KMS-11 (cell line): ENCODE results near the gene GCDH.

Source experiments
- H2AFZ ChIP-seq: fragments of 200-600 bp; sonication (generic); 2 replicates; pipeline ENCODE4 v1.6.1; 2016; ENCODE audit warnings: antibody characterized with exemption, mixed run types, low read depth
- H3K27ac ChIP-seq: fragments of 200-600 bp; sonication (generic); 2 replicates; pipeline ENCODE4 v1.6.1; 2016; ENCODE audit warnings: mild to moderate bottlenecking, mixed run types
- H3K27me3 ChIP-seq: fragments of 200-600 bp; sonication (generic); 2 replicates; pipeline ENCODE4 v1.6.1; 2017; ENCODE audit warnings: mild to moderate bottlenecking, low read depth, mixed run types, moderate library complexity; ENCODE audit not compliant: insufficient read depth
- H3K36me3 ChIP-seq: fragments of 200-600 bp; sonication (generic); 2 replicates; pipeline ENCODE4 v1.6.1; 2017; ENCODE audit warnings: mild to moderate bottlenecking, mixed run types; ENCODE audit not compliant: insufficient read depth
- H3K4me1 ChIP-seq: fragments of 200-600 bp; sonication (generic); 2 replicates; pipeline ENCODE4 v1.6.1; 2016; ENCODE audit warnings: mild to moderate bottlenecking, low read depth, mixed run types; ENCODE audit not compliant: poor library complexity, severe bottlenecking
- H3K4me2 ChIP-seq: fragments of 200-600 bp; sonication (generic); 2 replicates; pipeline ENCODE4 v1.7.0; 2016; ENCODE audit warnings: mild to moderate bottlenecking, mixed run types
- H3K4me3 ChIP-seq: fragments of 200-600 bp; sonication (generic); IDR thresholded peaks from 2 replicates; pipeline ENCODE4 v1.6.1; 2017; ENCODE audit warnings: low read depth, low read length, mixed read lengths; ENCODE audit not compliant: insufficient read depth
- H3K79me2 ChIP-seq: fragments of 200-600 bp; sonication (generic); 2 replicates; pipeline ENCODE4 v1.6.1; 2016; ENCODE audit warnings: low read depth, mixed run types; ENCODE audit not compliant: insufficient read depth
- H3K9ac ChIP-seq: fragments of 200-600 bp; sonication (generic); 2 replicates; pipeline ENCODE4 v1.6.1; 2016; ENCODE audit warnings: mild to moderate bottlenecking, mixed run types
- H4K20me1 ChIP-seq: fragments of 200-600 bp; sonication (generic); 2 replicates; pipeline ENCODE4 v1.6.1; 2016; ENCODE audit warnings: mild to moderate bottlenecking, mixed run types; ENCODE audit not compliant: insufficient read depth
- TF ChIP-seq, protein P1 (sequence below): fragments of 200-600 bp; sonication (generic); conservative IDR thresholded peaks from 2 replicates; pipeline ENCODE4 v1.6.1; 2017; ENCODE audit warnings: low read depth, mild to moderate bottlenecking, antibody characterized with exemption, low read length, moderate library complexity, mixed read lengths

GCDH gene

DNA sequence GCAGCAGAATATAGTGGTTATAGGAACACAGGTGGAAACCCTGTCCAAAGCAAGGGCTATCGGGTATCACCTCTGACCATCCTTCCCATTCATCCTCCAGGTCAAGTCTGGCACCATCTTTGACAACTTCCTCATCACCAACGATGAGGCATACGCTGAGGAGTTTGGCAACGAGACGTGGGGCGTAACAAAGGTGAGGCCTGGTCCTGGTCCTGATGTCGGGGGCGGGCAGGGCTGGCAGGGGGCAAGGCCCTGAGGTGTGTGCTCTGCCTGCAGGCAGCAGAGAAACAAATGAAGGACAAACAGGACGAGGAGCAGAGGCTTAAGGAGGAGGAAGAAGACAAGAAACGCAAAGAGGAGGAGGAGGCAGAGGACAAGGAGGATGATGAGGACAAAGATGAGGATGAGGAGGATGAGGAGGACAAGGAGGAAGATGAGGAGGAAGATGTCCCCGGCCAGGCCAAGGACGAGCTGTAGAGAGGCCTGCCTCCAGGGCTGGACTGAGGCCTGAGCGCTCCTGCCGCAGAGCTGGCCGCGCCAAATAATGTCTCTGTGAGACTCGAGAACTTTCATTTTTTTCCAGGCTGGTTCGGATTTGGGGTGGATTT, 52.6 kb downstream of the GCDH start:
- H3K9ac ChIP-seq = no peak overlapping the region
- H3K36me3 ChIP-seq = peaks cover 37% of the 10 kb centered on the region
- no peak overlapping the region; the same call in 1 of the 2 replicates for H3K27ac ChIP-seq
- TF ChIP-seq, protein P1, sequence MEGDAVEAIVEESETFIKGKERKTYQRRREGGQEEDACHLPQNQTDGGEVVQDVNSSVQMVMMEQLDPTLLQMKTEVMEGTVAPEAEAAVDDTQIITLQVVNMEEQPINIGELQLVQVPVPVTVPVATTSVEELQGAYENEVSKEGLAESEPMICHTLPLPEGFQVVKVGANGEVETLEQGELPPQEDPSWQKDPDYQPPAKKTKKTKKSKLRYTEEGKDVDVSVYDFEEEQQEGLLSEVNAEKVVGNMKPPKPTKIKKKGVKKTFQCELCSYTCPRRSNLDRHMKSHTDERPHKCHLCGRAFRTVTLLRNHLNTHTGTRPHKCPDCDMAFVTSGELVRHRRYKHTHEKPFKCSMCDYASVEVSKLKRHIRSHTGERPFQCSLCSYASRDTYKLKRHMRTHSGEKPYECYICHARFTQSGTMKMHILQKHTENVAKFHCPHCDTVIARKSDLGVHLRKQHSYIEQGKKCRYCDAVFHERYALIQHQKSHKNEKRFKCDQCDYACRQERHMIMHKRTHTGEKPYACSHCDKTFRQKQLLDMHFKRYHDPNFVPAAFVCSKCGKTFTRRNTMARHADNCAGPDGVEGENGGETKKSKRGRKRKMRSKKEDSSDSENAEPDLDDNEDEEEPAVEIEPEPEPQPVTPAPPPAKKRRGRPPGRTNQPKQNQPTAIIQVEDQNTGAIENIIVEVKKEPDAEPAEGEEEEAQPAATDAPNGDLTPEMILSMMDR = no peak
- peaks cover 58% of the 10 kb centered on the region for H3K79me2 ChIP-seq
- no peak overlapping the region for H3K4me3 ChIP-seq
- no peak overlapping the region for H3K4me2 ChIP-seq
- H3K4me1 ChIP-seq = peaks cover 66% of the 10 kb centered on the region
- H2AFZ ChIP-seq = no peak overlapping the region
- H3K27me3 ChIP-seq = no peaks in the 10 kb centered on the region
- H4K20me1 ChIP-seq = peaks cover 11% of the 10 kb centered on the region

DNA sequence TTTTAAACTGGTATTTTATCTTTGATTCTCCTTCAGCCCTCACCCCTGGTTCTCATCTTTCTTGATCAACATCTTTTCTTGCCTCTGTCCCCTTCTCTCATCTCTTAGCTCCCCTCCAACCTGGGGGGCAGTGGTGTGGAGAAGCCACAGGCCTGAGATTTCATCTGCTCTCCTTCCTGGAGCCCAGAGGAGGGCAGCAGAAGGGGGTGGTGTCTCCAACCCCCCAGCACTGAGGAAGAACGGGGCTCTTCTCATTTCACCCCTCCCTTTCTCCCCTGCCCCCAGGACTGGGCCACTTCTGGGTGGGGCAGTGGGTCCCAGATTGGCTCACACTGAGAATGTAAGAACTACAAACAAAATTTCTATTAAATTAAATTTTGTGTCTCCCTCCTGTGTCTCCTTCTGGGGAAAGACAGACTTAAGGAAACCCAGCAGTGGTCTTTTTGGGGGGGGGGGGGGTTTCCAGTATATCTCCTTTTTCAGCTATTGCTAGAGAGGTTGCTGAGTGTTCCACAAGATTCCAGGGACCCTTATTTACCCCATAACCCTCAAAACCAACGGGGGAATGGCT, 53.2 kb downstream of the GCDH start:
- Histone ChIP-seq H3K27ac (peak overlapping the region; percentile 84; the same call in 1 of the 2 replicates), H3K27me3 (no peaks in the 10 kb centered on the region), H3K9ac (no peak overlapping the region), H3K4me2 (no peak overlapping the region; the same call in 1 of the 2 replicates), H3K4me1 (peaks cover 66% of the 10 kb centered on the region), H3K36me3 (peaks cover 36% of the 10 kb centered on the region), H3K79me2 (peaks cover 51% of the 10 kb centered on the region), H4K20me1 (peaks cover 11% of the 10 kb centered on the region), H3K4me3 (no peak overlapping the region), H2AFZ (no peak overlapping the region)
- TF ChIP-seq, protein P1 = no peak

DNA sequence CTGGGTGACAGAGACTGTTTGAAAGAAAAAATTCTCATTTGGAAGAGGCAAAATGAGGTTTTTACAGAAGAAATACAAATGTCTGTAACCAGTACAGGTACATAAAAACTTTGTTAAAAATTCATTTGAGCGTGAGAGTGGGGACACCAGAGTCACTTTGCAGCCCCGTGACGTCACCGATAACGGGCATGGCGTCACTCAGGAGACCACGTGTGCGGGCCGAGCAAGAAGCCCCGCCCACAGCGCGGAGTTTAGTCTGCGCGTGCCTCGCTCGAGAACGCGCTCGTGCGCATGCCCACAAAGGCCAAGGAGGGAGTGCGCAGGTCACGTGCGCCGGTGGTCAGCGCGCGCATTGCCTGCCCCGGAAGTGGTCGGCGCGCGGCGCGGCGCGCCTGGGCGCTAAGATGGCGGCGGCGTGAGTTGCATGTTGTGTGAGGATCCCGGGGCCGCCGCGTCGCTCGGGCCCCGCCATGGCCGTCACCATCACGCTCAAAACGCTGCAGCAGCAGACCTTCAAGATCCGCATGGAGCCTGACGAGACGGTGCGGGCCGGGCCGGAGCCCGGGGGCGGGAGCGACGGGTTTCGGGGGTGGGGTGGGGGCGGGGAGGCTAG, 54.6 kb downstream of the GCDH start, which contains the start of gene RAD23A:
TSS of gene RAD23A (plus strand) at position 384 of the 613 bp plus-strand sequence. CDS start at position 471, 87 bp downstream.
- TF ChIP-seq, protein P1 = no peak
- peak within 1 kb of the TSS; percentile 87 for H3K9ac ChIP-seq
- H4K20me1 ChIP-seq = no peaks in the 10 kb centered on the region
- no peaks in the 10 kb centered on the region for H3K27me3 ChIP-seq
- H3K4me1 ChIP-seq = peaks cover 54% of the 10 kb centered on the region
- peaks cover 37% of the 10 kb centered on the region for H3K79me2 ChIP-seq
- H2AFZ ChIP-seq = no peak within 1 kb of the TSS
- H3K4me2 ChIP-seq = peak within 1 kb of the TSS; percentile 93
- H3K4me3 ChIP-seq = no peak within 1 kb of the TSS
- peak within 1 kb of the TSS; percentile 84 for H3K27ac ChIP-seq
- H3K36me3 ChIP-seq = peaks cover 25% of the 10 kb centered on the region

DNA sequence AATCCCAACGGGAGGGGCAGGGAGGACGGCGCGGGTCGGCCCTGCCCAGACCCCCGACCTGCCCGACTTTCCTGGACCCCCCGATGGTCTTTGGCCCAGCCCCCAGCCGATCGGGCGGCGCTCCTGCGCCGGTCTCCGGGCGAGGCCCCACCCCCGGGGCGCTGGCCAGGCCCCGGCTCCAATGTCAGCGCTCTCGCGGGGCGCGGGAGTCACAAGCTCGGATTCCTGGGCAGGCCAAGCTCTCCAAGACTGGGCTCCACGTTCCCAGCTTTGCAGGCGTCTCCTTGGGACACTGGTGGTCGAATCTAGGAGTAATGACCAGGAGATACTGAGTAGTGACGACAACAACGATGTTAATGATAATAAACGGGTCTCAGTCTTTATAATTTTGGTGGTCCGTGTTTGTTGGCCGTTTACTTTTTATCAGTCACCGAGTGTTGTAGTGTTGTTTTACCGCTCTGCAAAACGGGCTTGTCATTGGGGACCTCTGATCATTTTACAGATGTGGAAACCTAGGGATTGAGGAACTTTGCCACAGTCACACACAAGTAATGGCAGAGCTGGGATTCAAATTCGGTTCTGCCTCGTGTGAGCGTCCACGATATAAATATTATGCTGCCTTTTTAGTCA, 55.2 kb downstream of the GCDH start:
- Histone ChIP-seq H3K27ac (peak overlapping the region; percentile 84), H3K9ac (peak overlapping the region; percentile 87), H3K4me3 (no peak overlapping the region), H3K79me2 (peaks cover 31% of the 10 kb centered on the region), H4K20me1 (no peaks in the 10 kb centered on the region), H3K4me2 (peak overlapping the region; percentile 93), H3K36me3 (peaks cover 19% of the 10 kb centered on the region), H2AFZ (no peak overlapping the region), H3K27me3 (no peaks in the 10 kb centered on the region), H3K4me1 (peaks cover 48% of the 10 kb centered on the region)
- TF ChIP-seq, protein P1 = no peak
